CD4-positive, alpha-beta T cell (primary cell): ENCODE results near the gene CCDC15. TPM values are rescaled to one million over a fixed set of nuclear protein-coding genes. Genes with fewer than 3 reads are reported as not detected.

ENCODE experiments used
- ATAC-seq: fragments of 200-7000 bp; cut with Tn5 transposase; one replicate; pipeline ENCODE4 v1.10.0; 2022; ENCODE audit warnings: mild to moderate bottlenecking; ENCODE audit not compliant: poor library complexity
- CTCF ChIA-PET: fragments of 350-600 bp; sonication (Branson Sonifier 250); formaldehyde crosslinking; loops from one replicate; lab custom pipeline; 2021; ENCODE audit warnings: antibody characterized with exemption, inconsistent platforms; lab: Charles Lee
- POLR2A ChIA-PET: fragments of 350-600 bp; sonication (Branson Sonifier 250); formaldehyde crosslinking; loops from one replicate; lab custom pipeline; 2021; ENCODE audit warnings: antibody characterized with exemption, inconsistent platforms; lab: Charles Lee
- DNase-seq, 14 experiments: peaks; one replicate each; pipeline ENCODE4 v3.0.0-alpha.2; 2013 to 2020; ENCODE audit warnings: mixed read lengths in 2 of 14
- H3K27ac ChIP-seq, 2 donors: one replicate each; pipeline versions ENCODE4 v1.5.1 to v1.7.0; 2013; ENCODE audit warnings: low read length in 2 of 2, low read depth in 1 of 2, mild to moderate bottlenecking in 1 of 2
- H3K27me3 ChIP-seq, 2 experiments: 1 replicate in 1 of 2; 2 replicates in 1 of 2; pipeline versions ENCODE4 v1.6.1 to v1.7.0; 2013; ENCODE audit warnings: low read length in 2 of 2, control low read depth in 1 of 2, mild to moderate bottlenecking in 1 of 2, moderate library complexity in 1 of 2; ENCODE audit not compliant: insufficient read depth in 2 of 2, control insufficient read depth in 1 of 2
- H3K36me3 ChIP-seq: one replicate; pipeline ENCODE4 v1.6.1; 2013; ENCODE audit warnings: low read length, control low read depth; ENCODE audit not compliant: insufficient read depth
- H3K4me1 ChIP-seq: one replicate; pipeline ENCODE4 v1.6.1; 2013; ENCODE audit warnings: low read length, control low read depth; ENCODE audit not compliant: insufficient read depth
- H3K4me3 ChIP-seq: one replicate; pipeline ENCODE4 v1.5.1; 2013; ENCODE audit warnings: mild to moderate bottlenecking, low read length, moderate library complexity
- H3K9me3 ChIP-seq, 2 experiments: 1 replicate in 1 of 2; 2 replicates in 1 of 2; pipeline versions ENCODE4 v1.6.1 to v1.7.0; 2013; ENCODE audit warnings: low read length in 2 of 2, mild to moderate bottlenecking in 2 of 2, control low read depth in 1 of 2, moderate library complexity in 1 of 2; ENCODE audit not compliant: control insufficient read depth in 1 of 2, insufficient read depth in 1 of 2
- H3K27ac Mint-ChIP-seq: one replicate; pipeline ENCODE4 v1.8.0; 2020; ENCODE audit warnings: mixed read lengths
- H3K27me3 Mint-ChIP-seq: one replicate; pipeline ENCODE4 v1.8.0; 2021; ENCODE audit warnings: mixed read lengths
- H3K36me3 Mint-ChIP-seq: one replicate; pipeline ENCODE4 v1.8.0; 2021; ENCODE audit warnings: low read depth, mixed read lengths
- H3K4me1 Mint-ChIP-seq: one replicate; pipeline ENCODE4 v1.8.0; 2021; ENCODE audit warnings: low read depth, mixed read lengths
- H3K4me3 Mint-ChIP-seq: one replicate; pipeline ENCODE4 v1.8.0; 2020; ENCODE audit warnings: mild to moderate bottlenecking, mixed read lengths
- H3K9me3 Mint-ChIP-seq: one replicate; pipeline ENCODE4 v1.8.0; 2020; ENCODE audit warnings: mixed read lengths
- CTCF ChIP-seq: fragments of 200-600 bp; IDR thresholded peaks from one replicate; pipeline ENCODE4 v1.8.0; 2022; ENCODE audit warnings: antibody characterized with exemption, mild to moderate bottlenecking
- intact Hi-C, 2 experiments: fragments of 100-400 bp; cut with DNase I in 1 of 2; cut with micrococcal nuclease in 1 of 2; formaldehyde crosslinking; loops; one replicate each; pipeline versions ENCODE4 v1.15.1 to v1.9.0; 2023 to 2025; cut with DNase I, micrococcal nuclease
- total RNA-seq, 174 experiments: library from RNA in 2 of 174; stranded (reverse) in 2 of 174; gene quantifications; one replicate each; pipeline ENCODE4 v1.2.3 and lab custom pipeline; 2021 to 2026

The CCDC15 gene
- total RNA-seq, 2 experiments from 2014 or later = 0.89 to 1.1 TPM

GRCh38 chr11:124941703-124942102, 12.3 kb upstream of the CCDC15 start:
- Mint-ChIP-seq H3K4me3 (no peak overlapping the region), H3K27ac (no peak overlapping the region), H3K9me3 (no peaks in the 10 kb centered on the region), H3K36me3 (no peaks in the 10 kb centered on the region), H3K4me1 (peaks cover 23% of the 10 kb centered on the region), H3K27me3 (no peaks in the 10 kb centered on the region)
- CTCF ChIA-PET = no interaction called here
- Histone ChIP-seq H3K36me3 (no peaks in the 10 kb centered on the region), H3K4me1 (peaks cover 9% of the 10 kb centered on the region), H3K27me3 (no peaks in the 10 kb centered on the region), H3K27ac (no peak overlapping the region), H3K9me3 (no peaks in the 10 kb centered on the region), H3K4me3 (no peak overlapping the region)
- intact Hi-C loops = loop anchor here in 1 of 2 experiments (5.0 kb wide), 1 partner anchor 59 kb away; no protein-coding TSS in a partner anchor
- TF ChIP-seq CTCF = no peak
- POLR2A ChIA-PET = interaction anchor here (1.9 kb wide), 1 partner anchor 12 kb away, joined by 8 read pairs; the partner anchor contains the start of gene CCDC15
- ATAC-seq = no peak
- DNase-seq = no peak

GRCh38 chr11:124942466-124943253, 11.3 kb upstream of the CCDC15 start:
- DNase-seq = no peak
- no peak for TF ChIP-seq CTCF
- ATAC-seq = no peak
- Histone ChIP-seq H3K36me3 (no peaks in the 10 kb centered on the region), H3K27ac (no peak overlapping the region), H3K4me3 (no peak overlapping the region), H3K27me3 (no peaks in the 10 kb centered on the region), H3K4me1 (peaks cover 9% of the 10 kb centered on the region), H3K9me3 (no peaks in the 10 kb centered on the region)
- Mint-ChIP-seq H3K27me3 (no peaks in the 10 kb centered on the region), H3K27ac (no peak overlapping the region), H3K9me3 (no peaks in the 10 kb centered on the region), H3K4me1 (peaks cover 23% of the 10 kb centered on the region), H3K4me3 (no peak overlapping the region), H3K36me3 (no peaks in the 10 kb centered on the region)
- POLR2A ChIA-PET = interaction anchor here (1.7 to 1.9 kb wide), 2 partner anchors 11 kb away, joined by 8 read pairs; partner anchors contain the start of gene CCDC15
- CTCF ChIA-PET = no interaction called here
- intact Hi-C loops = loop anchor here in 1 of 2 experiments (5.0 kb wide), 1 partner anchor 60 kb away; no protein-coding TSS in a partner anchor

GRCh38 chr11:124943254-124943616, 10.8 kb upstream of the CCDC15 start:
- H3K27me3 ChIP-seq = no peaks in the 10 kb centered on the region
- no peaks in the 10 kb centered on the region for H3K36me3 ChIP-seq
- H3K4me1 Mint-ChIP-seq = peaks cover 24% of the 10 kb centered on the region
- no peaks in the 10 kb centered on the region for H3K36me3 Mint-ChIP-seq
- peaks cover 9% of the 10 kb centered on the region for H3K4me1 ChIP-seq
- H3K4me3 ChIP-seq = no peak overlapping the region
- peak overlapping the region; percentile 25 for H3K27ac Mint-ChIP-seq
- H3K27ac ChIP-seq = no peak overlapping the region
- no peak for TF ChIP-seq CTCF
- intact Hi-C loops = loop anchor here in 1 of 2 experiments (5.0 kb wide), 1 partner anchor 61 kb away; no protein-coding TSS in a partner anchor
- ChIA-PET CTCF (no interaction called here), POLR2A (interaction anchor here (1.7 kb wide), 1 partner anchor 10 kb away, joined by 8 read pairs; the partner anchor contains the start of gene CCDC15)
- no peaks in the 10 kb centered on the region for H3K9me3 ChIP-seq
- no peak overlapping the region for H3K4me3 Mint-ChIP-seq
- DNase-seq = no peak
- no peak for ATAC-seq
- no peaks in the 10 kb centered on the region for H3K27me3 Mint-ChIP-seq
- no peaks in the 10 kb centered on the region for H3K9me3 Mint-ChIP-seq
